Activated CD4-positive, alpha-beta memory T cell treated with anti-CD3 and anti-CD28 coated beads, Interleukin-2, amount 10 ng/mL, durations not matched to agents 7 days and 5 days (primary cell): ENCODE results near the gene CD226. TPM values are rescaled to one million over a fixed set of nuclear protein-coding genes. Genes with fewer than 3 reads are reported as not detected.
"Not testable (repeated sequence)": the region's sequence is repeated elsewhere in the genome, so short reads cannot be mapped to it uniquely, and the experiment has no call there.

Experiments used
- CTCF ChIA-PET: fragments of 350-600 bp; sonication (Branson Sonifier 250); formaldehyde crosslinking; loops from one replicate; lab custom pipeline; 2021; ENCODE audit warnings: antibody characterized with exemption, inconsistent platforms; lab: Charles Lee
- POLR2A ChIA-PET: fragments of 350-600 bp; sonication (Branson Sonifier 250); formaldehyde crosslinking; loops from one replicate; lab custom pipeline; 2021; ENCODE audit warnings: antibody characterized with exemption; lab: Charles Lee
- DNase-seq: peaks from one replicate; pipeline ENCODE4 v3.0.0-alpha.2; 2020
- H3K27ac Mint-ChIP-seq: one replicate; pipeline ENCODE4 v1.8.0; 2021; ENCODE audit warnings: mild to moderate bottlenecking, mixed read lengths
- H3K27me3 Mint-ChIP-seq: one replicate; pipeline ENCODE4 v1.8.0; 2021; ENCODE audit warnings: mixed read lengths
- H3K36me3 Mint-ChIP-seq: one replicate; pipeline ENCODE4 v1.8.0; 2021; ENCODE audit warnings: low read depth, mixed read lengths
- H3K4me1 Mint-ChIP-seq: one replicate; pipeline ENCODE4 v1.8.0; 2021; ENCODE audit warnings: mixed read lengths
- H3K4me3 Mint-ChIP-seq: one replicate; pipeline ENCODE4 v1.8.0; 2021; ENCODE audit warnings: mild to moderate bottlenecking, mixed read lengths
- H3K9me3 Mint-ChIP-seq: one replicate; pipeline ENCODE4 v1.8.0; 2021; ENCODE audit warnings: mixed read lengths
- total RNA-seq, 2 experiments: library from RNA; stranded (reverse); gene quantifications; one replicate each; pipeline ENCODE4 v1.2.3, GENCODE V29; 2021

The CD226 gene
- total RNA-seq, 2 experiments from 2014 or later, result 102 to 111 TPM

GRCh38 chr18:69978732-69979715 lies 31.4 kb upstream of the CD226 start:
- H3K9me3 Mint-ChIP-seq, result peaks cover 16% of the 10 kb centered on the region
- H3K4me3 Mint-ChIP-seq, result no peak overlapping the region
- no peaks in the 10 kb centered on the region for H3K27me3 Mint-ChIP-seq
- H3K36me3 Mint-ChIP-seq, result peaks cover 50% of the 10 kb centered on the region
- peaks cover 46% of the 10 kb centered on the region for H3K4me1 Mint-ChIP-seq
- no peak for DNase-seq
- ChIA-PET POLR2A (no interaction called here), CTCF (no interaction called here)
- H3K27ac Mint-ChIP-seq, result peak overlapping the region; percentile 58

GRCh38 chr18:69975294-69975693 lies 27.6 kb upstream of the CD226 start:
- CTCF ChIA-PET, H3K4me3 Mint-ChIP-seq, H3K27me3 Mint-ChIP-seq, H3K27ac Mint-ChIP-seq, POLR2A ChIA-PET, DNase-seq: not testable (repeated sequence)
- peaks cover 28% of the 10 kb centered on the region for H3K9me3 Mint-ChIP-seq
- peaks cover 21% of the 10 kb centered on the region for H3K4me1 Mint-ChIP-seq
- peaks cover 57% of the 10 kb centered on the region for H3K36me3 Mint-ChIP-seq

GRCh38 chr18:69974365-69974764 lies 26.7 kb upstream of the CD226 start:
- ChIA-PET CTCF (no interaction called here), POLR2A (no interaction called here)
- peaks cover 11% of the 10 kb centered on the region for H3K4me1 Mint-ChIP-seq
- no peak for DNase-seq
- H3K27me3 Mint-ChIP-seq, result no peaks in the 10 kb centered on the region
- no peak overlapping the region for H3K4me3 Mint-ChIP-seq
- peaks cover 49% of the 10 kb centered on the region for H3K36me3 Mint-ChIP-seq
- H3K9me3 Mint-ChIP-seq, result peaks cover 28% of the 10 kb centered on the region
- H3K27ac Mint-ChIP-seq, result no peak overlapping the region

- Mint-ChIP-seq H3K27me3 (no peaks in the 10 kb centered on the region), H3K9me3 (peaks cover 16% of the 10 kb centered on the region)
Measured at GRCh38 chr18:69969491-69969890, 21.8 kb upstream of the CD226 start.

GRCh38 chr18:69968039-69968438 lies 20.4 kb upstream of the CD226 start:
- peaks cover 27% of the 10 kb centered on the region for H3K4me1 Mint-ChIP-seq
- ChIA-PET CTCF (interaction anchor here (1.0 to 1.6 kb wide), 3 partner anchors 9 to 70 kb away, joined by 3 to 9 read pairs (median 4); no protein-coding TSS in a partner anchor), POLR2A (interaction anchor here (1.1 to 2.4 kb wide), 4 partner anchors 9 to 33 kb away, joined by 4 to 12 read pairs (median 10); no protein-coding TSS in a partner anchor)
- no peaks in the 10 kb centered on the region for H3K27me3 Mint-ChIP-seq
- peak; percentile 56 for DNase-seq
- peaks cover 11% of the 10 kb centered on the region for H3K9me3 Mint-ChIP-seq
- no peak overlapping the region for H3K27ac Mint-ChIP-seq
- peaks cover 16% of the 10 kb centered on the region for H3K36me3 Mint-ChIP-seq
- H3K4me3 Mint-ChIP-seq, result no peak overlapping the region

More at GRCh38 chr18:69969491-69969890, 21.8 kb upstream of the CD226 start:
- POLR2A ChIA-PET, result no interaction called here
- peaks cover 17% of the 10 kb centered on the region for H3K36me3 Mint-ChIP-seq
- no peak overlapping the region for H3K27ac Mint-ChIP-seq
- H3K4me3 Mint-ChIP-seq, result no peak overlapping the region
- DNase-seq, result no peak
- peaks cover 27% of the 10 kb centered on the region for H3K4me1 Mint-ChIP-seq
- CTCF ChIA-PET, result no interaction called here

GRCh38 chr18:69963196-69963595 lies 15.5 kb upstream of the CD226 start:
- peaks cover 10% of the 10 kb centered on the region for H3K36me3 Mint-ChIP-seq
- H3K27me3 Mint-ChIP-seq, result no peaks in the 10 kb centered on the region
- H3K9me3 Mint-ChIP-seq, result peaks cover 4% of the 10 kb centered on the region
- CTCF ChIA-PET, result no interaction called here
- H3K27ac Mint-ChIP-seq, result no peak overlapping the region
- H3K4me3 Mint-ChIP-seq, result no peak overlapping the region
- DNase-seq, result no peak
- H3K4me1 Mint-ChIP-seq, result peaks cover 24% of the 10 kb centered on the region
- POLR2A ChIA-PET, result no interaction called here

- no peak overlapping the region for H3K27ac Mint-ChIP-seq
- peaks cover 12% of the 10 kb centered on the region for H3K4me1 Mint-ChIP-seq
- DNase-seq, result no peak
- peaks cover 4% of the 10 kb centered on the region for H3K9me3 Mint-ChIP-seq
- no peak overlapping the region for H3K4me3 Mint-ChIP-seq
- peaks cover 14% of the 10 kb centered on the region for H3K36me3 Mint-ChIP-seq
- ChIA-PET POLR2A (no interaction called here), CTCF (no interaction called here)
- H3K27me3 Mint-ChIP-seq, result no peaks in the 10 kb centered on the region
Measured at GRCh38 chr18:69961718-69962117, 14.0 kb upstream of the CD226 start.

GRCh38 chr18:69958422-69958821 lies 10.7 kb upstream of the CD226 start:
- ChIA-PET CTCF (interaction anchor here (0.7 to 3.0 kb wide), 6 partner anchors 10 to 101 kb away, joined by 3 to 16 read pairs (median 8); no protein-coding TSS in a partner anchor), POLR2A (interaction anchor here (0.6 to 2.7 kb wide), 11 partner anchors 10 to 247 kb away, joined by 3 to 30 read pairs (median 4); partner anchors contain the start of genes CD226 and RTTN)
- Mint-ChIP-seq H3K27me3 (no peaks in the 10 kb centered on the region), H3K4me1 (peaks cover 15% of the 10 kb centered on the region), H3K9me3 (no peaks in the 10 kb centered on the region), H3K36me3 (peaks cover 14% of the 10 kb centered on the region), H3K27ac (no peak overlapping the region), H3K4me3 (no peak overlapping the region)
- peak; percentile 52 for DNase-seq

- Mint-ChIP-seq H3K4me3 (no peak overlapping the region), H3K36me3 (peaks cover 21% of the 10 kb centered on the region), H3K4me1 (peaks cover 21% of the 10 kb centered on the region), H3K9me3 (peaks cover 3% of the 10 kb centered on the region), H3K27ac (no peak overlapping the region), H3K27me3 (no peaks in the 10 kb centered on the region)
- ChIA-PET POLR2A (interaction anchor here (1.1 to 4.7 kb wide), 5 partner anchors 10 to 25 kb away, joined by 6 to 101 read pairs (median 12); partner anchors contain the start of gene CD226), CTCF (interaction anchor here (1.7 to 2.4 kb wide), 2 partner anchors 10 to 22 kb away, joined by 6 to 15 read pairs; partner anchors contain the start of gene CD226)
- DNase-seq, result no peak
Measured at GRCh38 chr18:69957747-69958146, 10.1 kb upstream of the CD226 start.

- no peaks in the 10 kb centered on the region for H3K27me3 Mint-ChIP-seq
- ChIA-PET POLR2A (interaction anchor here (0.9 to 4.7 kb wide), 15 partner anchors 11 to 114 kb away, joined by 3 to 101 read pairs (median 6); partner anchors contain the start of gene CD226), CTCF (interaction anchor here (0.6 to 2.0 kb wide), 8 partner anchors 10 to 477 kb away, joined by 3 to 10 read pairs (median 4); partner anchors contain the start of gene CD226)
- H3K4me3 Mint-ChIP-seq, result no peak overlapping the region
- H3K27ac Mint-ChIP-seq, result no peak overlapping the region
- H3K4me1 Mint-ChIP-seq, result peaks cover 24% of the 10 kb centered on the region
- peak; percentile 34 for DNase-seq
- peaks cover 23% of the 10 kb centered on the region for H3K36me3 Mint-ChIP-seq
- peaks cover 4% of the 10 kb centered on the region for H3K9me3 Mint-ChIP-seq
Measured at GRCh38 chr18:69956665-69957620, 9.3 kb upstream of the CD226 start.

- DNase-seq, result peak; percentile 42
- peaks cover 5% of the 10 kb centered on the region for H3K9me3 Mint-ChIP-seq
- H3K36me3 Mint-ChIP-seq, result peaks cover 30% of the 10 kb centered on the region
- H3K27me3 Mint-ChIP-seq, result no peaks in the 10 kb centered on the region
- no peak overlapping the region for H3K27ac Mint-ChIP-seq
- CTCF ChIA-PET, result interaction anchor here (0.6 to 2.0 kb wide), 8 partner anchors 9 to 478 kb away, joined by 3 to 10 read pairs (median 4); partner anchors contain the start of gene CD226
- peaks cover 33% of the 10 kb centered on the region for H3K4me1 Mint-ChIP-seq
- no peak overlapping the region for H3K4me3 Mint-ChIP-seq
- POLR2A ChIA-PET, result interaction anchor here (0.9 to 4.7 kb wide), 14 partner anchors 10 to 115 kb away, joined by 3 to 101 read pairs (median 5); partner anchors contain the start of gene CD226
Measured at GRCh38 chr18:69956057-69956456, 8.4 kb upstream of the CD226 start.
